Activated T-cell treated with anti-CD3 and anti-CD28 coated beads, Interleukin-2, amount 50 U/mL, for 4 hours (primary cell): ENCODE results near the gene CD48. TPM values are rescaled to one million over a fixed set of nuclear protein-coding genes. Genes with fewer than 3 reads are reported as not detected.

Experiments
- total RNA-seq, 3 donors: library from RNA; stranded (reverse); gene quantifications; one replicate each; pipeline ENCODE4 v1.2.1, GENCODE V29; 2021

CD48 gene
- total RNA-seq, 3 donors from 2014 or later, result 313 to 347 (median 336) TPM

Other genes with a start within 250 kb of the CD48 start
- gene SLAMF6, start 188.6 kb downstream of the CD48 start, total RNA-seq, result 10 to 100 TPM; 19.4 to 26.6 (median 19.6) TPM
- 10 to 100 TPM in 1 of 3 donors, 1 to 10 TPM in 2; 7.0 to 14.7 (median 7.7) TPM for gene CD84, start 132.3 kb downstream of the CD48 start, total RNA-seq
- 100 to 1,000 TPM in 1 of 3 donors, 10 to 100 TPM in 2; 69.2 to 138 (median 96.6) TPM for gene SLAMF1, start 64.8 kb downstream of the CD48 start, total RNA-seq
- gene SLAMF7, start 27.4 kb upstream of the CD48 start, total RNA-seq, result 10 to 100 TPM; 44.1 to 80.5 (median 71.7) TPM
- gene LY9, start 84.4 kb upstream of the CD48 start, total RNA-seq, result 10 to 100 TPM in 2 of 3 donors, 1 to 10 TPM in 1; 8.9 to 21.4 (median 16.5) TPM
- under 1 TPM; 0.30 to 0.53 (median 0.38) TPM for gene CD244, start 151.1 kb upstream of the CD48 start, total RNA-seq
- gene ITLN1, start 173.4 kb upstream of the CD48 start, total RNA-seq, result not detected
- not detected for gene ITLN2, start 243.0 kb upstream of the CD48 start, total RNA-seq